ENCODE data around the gene CNTN6.

CNTN6 gene

DNA sequence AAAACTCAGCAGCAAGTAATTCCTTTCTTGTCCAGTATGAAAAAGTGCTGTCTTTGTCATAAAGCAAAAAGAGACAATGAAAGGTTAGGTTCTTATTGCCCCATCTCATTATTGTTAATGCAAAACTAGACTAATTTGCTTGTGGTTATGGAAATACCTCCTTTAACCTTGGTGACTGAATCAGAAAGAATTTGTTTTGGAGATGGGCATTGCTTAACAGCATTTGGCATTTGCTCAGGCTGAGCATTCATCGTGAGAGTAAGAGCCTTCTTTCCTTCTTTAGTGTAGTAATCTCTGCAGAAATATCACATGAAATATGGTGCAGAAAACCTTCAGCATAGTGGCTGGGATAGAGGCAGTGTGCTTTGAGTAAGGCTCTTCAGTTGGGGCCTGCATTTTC lies 103.1 kb downstream of the CNTN6 start:
- Histone ChIP-seq H3K4me3 (ENCODE audit: low read depth, low read length) (no peak overlapping the region), H3K9me3 (ENCODE audit: severe bottlenecking) (no peaks in the 10 kb centered on the region), H3K36me3 (no peaks in the 10 kb centered on the region), H3K27ac (no peak overlapping the region), H3K27me3 (ENCODE audit: insufficient read depth, low read depth, severe bottlenecking) (no peaks in the 10 kb centered on the region)
- DNase-seq, result no peak
- TF ChIP-seq, protein P1, sequence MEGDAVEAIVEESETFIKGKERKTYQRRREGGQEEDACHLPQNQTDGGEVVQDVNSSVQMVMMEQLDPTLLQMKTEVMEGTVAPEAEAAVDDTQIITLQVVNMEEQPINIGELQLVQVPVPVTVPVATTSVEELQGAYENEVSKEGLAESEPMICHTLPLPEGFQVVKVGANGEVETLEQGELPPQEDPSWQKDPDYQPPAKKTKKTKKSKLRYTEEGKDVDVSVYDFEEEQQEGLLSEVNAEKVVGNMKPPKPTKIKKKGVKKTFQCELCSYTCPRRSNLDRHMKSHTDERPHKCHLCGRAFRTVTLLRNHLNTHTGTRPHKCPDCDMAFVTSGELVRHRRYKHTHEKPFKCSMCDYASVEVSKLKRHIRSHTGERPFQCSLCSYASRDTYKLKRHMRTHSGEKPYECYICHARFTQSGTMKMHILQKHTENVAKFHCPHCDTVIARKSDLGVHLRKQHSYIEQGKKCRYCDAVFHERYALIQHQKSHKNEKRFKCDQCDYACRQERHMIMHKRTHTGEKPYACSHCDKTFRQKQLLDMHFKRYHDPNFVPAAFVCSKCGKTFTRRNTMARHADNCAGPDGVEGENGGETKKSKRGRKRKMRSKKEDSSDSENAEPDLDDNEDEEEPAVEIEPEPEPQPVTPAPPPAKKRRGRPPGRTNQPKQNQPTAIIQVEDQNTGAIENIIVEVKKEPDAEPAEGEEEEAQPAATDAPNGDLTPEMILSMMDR (IDR thresholded peaks at IDR 0.05; ENCODE audit: low read depth, low read length), result no peak

DNA sequence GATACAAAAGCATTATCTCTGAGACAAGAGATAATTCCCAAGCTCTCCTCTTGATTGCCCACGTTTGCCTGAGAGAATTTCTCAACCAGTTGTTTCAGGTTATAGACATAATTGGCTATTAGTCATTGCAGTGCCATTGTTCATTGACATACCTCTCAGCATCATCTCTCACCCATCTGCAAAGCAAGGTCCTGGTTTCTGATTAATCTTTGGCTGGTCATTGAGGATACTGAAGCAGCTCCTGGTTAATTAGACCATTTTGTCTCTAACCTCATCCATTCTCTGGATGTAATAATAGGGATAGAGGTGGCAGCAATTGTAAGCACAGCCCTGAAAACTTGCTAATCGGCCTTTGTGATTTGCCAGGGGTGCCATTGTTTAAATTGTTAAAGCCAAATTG lies 104.2 kb downstream of the CNTN6 start:
- Histone ChIP-seq H3K27ac (no peak overlapping the region), H3K27me3 (ENCODE audit: insufficient read depth, low read depth, severe bottlenecking) (no peaks in the 10 kb centered on the region), H3K36me3 (no peaks in the 10 kb centered on the region), H3K9me3 (ENCODE audit: severe bottlenecking) (no peaks in the 10 kb centered on the region), H3K4me3 (ENCODE audit: low read depth, low read length) (no peak overlapping the region)
- DNase-seq, result no peak
- TF ChIP-seq, protein P1 (IDR thresholded peaks at IDR 0.05; ENCODE audit: low read depth, low read length), result no peak

DNA sequence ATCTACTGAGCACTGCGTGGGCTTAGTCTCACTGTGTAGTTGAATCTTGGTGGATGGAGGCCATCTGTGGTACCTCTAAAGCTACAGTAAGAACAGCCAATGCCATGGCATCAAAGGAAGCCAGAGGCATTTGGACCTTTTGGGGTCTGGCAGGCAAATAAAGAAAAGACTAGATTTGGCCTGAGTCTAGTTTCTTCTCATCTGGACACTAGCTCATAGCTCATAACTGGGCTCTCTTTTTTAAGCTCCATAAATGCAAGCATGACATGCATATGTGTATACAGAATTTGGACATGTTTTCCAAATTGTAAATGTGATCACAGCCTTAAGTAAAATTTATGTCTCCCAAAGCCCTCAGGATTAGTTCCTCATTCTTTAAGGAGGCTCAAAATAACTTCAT lies 107.5 kb downstream of the CNTN6 start:
- DNase-seq, result no peak
- Histone ChIP-seq H3K9me3 (ENCODE audit: severe bottlenecking) (no peaks in the 10 kb centered on the region), H3K27me3 (ENCODE audit: insufficient read depth, low read depth, severe bottlenecking) (no peaks in the 10 kb centered on the region), H3K36me3 (no peaks in the 10 kb centered on the region), H3K27ac (no peak overlapping the region), H3K4me3 (ENCODE audit: low read depth, low read length) (no peak overlapping the region)
- TF ChIP-seq, protein P1 (IDR thresholded peaks at IDR 0.05; ENCODE audit: low read depth, low read length), result no peak

DNA sequence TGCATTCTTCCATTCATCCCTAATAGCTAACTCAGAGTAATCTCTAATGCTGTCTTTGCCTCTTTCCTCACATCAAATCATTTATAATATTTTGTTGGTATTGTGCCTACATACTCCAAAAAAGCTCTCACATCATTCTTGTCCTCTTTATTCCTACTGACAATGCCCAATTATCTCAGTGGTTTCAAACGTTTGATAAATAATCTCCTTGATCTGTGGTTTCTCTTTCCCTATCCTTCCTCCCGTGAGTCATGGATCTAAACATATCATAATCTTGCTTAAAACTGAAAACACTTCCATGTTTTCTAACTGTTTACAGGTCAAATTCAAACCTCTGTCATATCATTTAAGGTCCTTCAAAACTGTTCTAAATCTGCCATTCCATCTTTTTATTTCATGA lies 115.1 kb downstream of the CNTN6 start:
- H3K27me3 ChIP-seq (ENCODE audit: insufficient read depth, low read depth, severe bottlenecking), result no peaks in the 10 kb centered on the region
- H3K9me3 ChIP-seq (ENCODE audit: severe bottlenecking), result no peaks in the 10 kb centered on the region
- no peak overlapping the region for H3K27ac ChIP-seq
- H3K4me3 ChIP-seq (ENCODE audit: low read depth, low read length), result no peak overlapping the region
- no peak for DNase-seq
- H3K36me3 ChIP-seq, result no peaks in the 10 kb centered on the region
- TF ChIP-seq, protein P1 (IDR thresholded peaks at IDR 0.05; ENCODE audit: low read depth, low read length), result no peak

DNA sequence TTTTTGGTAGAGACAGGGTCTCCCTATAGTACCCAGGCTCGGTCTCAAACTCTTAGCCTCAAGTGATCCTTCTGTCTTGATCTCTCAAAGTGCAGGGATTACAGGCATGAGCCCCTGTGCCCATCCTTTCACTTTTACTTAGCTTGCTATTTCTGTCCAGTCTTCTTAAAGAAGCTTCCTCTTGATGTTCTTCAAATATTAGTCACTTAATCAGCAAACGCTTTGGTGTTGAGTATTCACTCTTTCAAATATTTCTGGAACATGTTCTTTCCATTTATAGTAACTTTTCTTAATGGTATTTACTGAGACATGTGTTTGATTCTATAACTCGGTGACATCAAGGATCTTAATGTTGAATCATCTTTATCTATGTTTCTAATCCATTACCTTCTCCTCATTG lies 122.1 kb downstream of the CNTN6 start:
- Histone ChIP-seq H3K9me3 (ENCODE audit: severe bottlenecking) (no peaks in the 10 kb centered on the region), H3K4me3 (ENCODE audit: low read depth, low read length) (no peak overlapping the region), H3K27ac (no peak overlapping the region), H3K36me3 (no peaks in the 10 kb centered on the region), H3K27me3 (ENCODE audit: insufficient read depth, low read depth, severe bottlenecking) (no peaks in the 10 kb centered on the region)
- DNase-seq, result no peak
- TF ChIP-seq, protein P1 (IDR thresholded peaks at IDR 0.05; ENCODE audit: low read depth, low read length), result no peak

DNA sequence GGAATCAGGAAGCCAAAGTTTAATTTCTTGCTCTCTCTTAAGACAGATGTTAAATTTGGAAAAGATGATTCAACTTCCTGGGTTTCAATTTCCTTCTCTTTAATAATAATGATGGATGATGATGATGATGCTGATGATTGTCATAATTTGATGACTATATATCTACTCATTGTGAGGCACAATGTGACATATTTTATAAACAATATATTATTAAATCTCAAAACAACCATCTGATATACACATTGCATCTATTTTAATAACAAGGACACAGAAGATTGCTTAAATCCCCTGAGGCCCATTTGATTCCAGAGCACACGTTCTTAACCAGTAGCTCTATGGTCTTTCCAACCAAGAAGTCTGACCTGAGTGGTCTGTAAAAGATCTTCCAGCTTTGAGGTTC lies 124.0 kb downstream of the CNTN6 start:
- no peaks in the 10 kb centered on the region for H3K36me3 ChIP-seq
- TF ChIP-seq, protein P1 (IDR thresholded peaks at IDR 0.05; ENCODE audit: low read depth, low read length), result no peak
- no peaks in the 10 kb centered on the region for H3K27me3 ChIP-seq (ENCODE audit: insufficient read depth, low read depth, severe bottlenecking)
- no peak overlapping the region for H3K27ac ChIP-seq
- DNase-seq, result no peak
- H3K9me3 ChIP-seq (ENCODE audit: severe bottlenecking), result no peaks in the 10 kb centered on the region
- no peak overlapping the region for H3K4me3 ChIP-seq (ENCODE audit: low read depth, low read length)

All from WERI-Rb-1 (cell line).